CD14-positive monocyte (primary cell): ENCODE measurements around the gene LTBP4. TPM values are rescaled to one million over a fixed set of nuclear protein-coding genes. Genes with fewer than 3 reads are reported as not detected.

Experiments
- DNase-seq, 3 donors: peaks; one replicate each; pipeline ENCODE4 v3.0.0-alpha.2; 2011 to 2022
- H2AFZ ChIP-seq: 2 replicates; pipeline ENCODE4 v1.6.0; 2012; ENCODE audit warnings: mild to moderate bottlenecking, low read depth, low read length, inconsistent platforms; ENCODE audit not compliant: insufficient read depth, poor library complexity, severe bottlenecking
- H3K27ac ChIP-seq, 2 donors: 1 replicate in 1 of 2; 2 replicates in 1 of 2; pipeline ENCODE4 v1.5.1; 2012 to 2013; ENCODE audit warnings: low read length in 2 of 2, control low read depth in 1 of 2, inconsistent platforms in 1 of 2, low read depth in 1 of 2, mild to moderate bottlenecking in 1 of 2
- H3K27me3 ChIP-seq, 2 donors: one replicate each; pipeline versions ENCODE4 v1.6.0 to v1.6.1; 2011 to 2013; ENCODE audit warnings: low read length in 2 of 2; ENCODE audit not compliant: control insufficient read depth in 2 of 2, insufficient read depth in 2 of 2
- H3K36me3 ChIP-seq, 2 donors: replicated peaks in 1 of 2; 1 replicate in 1 of 2; 2 replicates in 1 of 2; pipeline versions ENCODE4 v1.5.1 to v1.6.1; 2012 to 2013; ENCODE audit warnings: low read length in 2 of 2, control low read depth in 1 of 2, inconsistent platforms in 1 of 2, mild to moderate bottlenecking in 1 of 2; ENCODE audit not compliant: insufficient read depth in 2 of 2, control insufficient read depth in 1 of 2
- H3K4me1 ChIP-seq, 2 donors: 1 replicate in 1 of 2; 2 replicates in 1 of 2; pipeline versions ENCODE4 v1.5.1 to v1.6.1; 2012 to 2013; ENCODE audit warnings: low read length in 2 of 2, control low read depth in 1 of 2, inconsistent platforms in 1 of 2, mild to moderate bottlenecking in 1 of 2, moderate library complexity in 1 of 2; ENCODE audit not compliant: insufficient read depth in 2 of 2, control insufficient read depth in 1 of 2
- H3K4me2 ChIP-seq: replicated peaks from 2 replicates; pipeline ENCODE3; 2012; ENCODE audit warnings: low read length, moderate library complexity, mild to moderate bottlenecking; ENCODE audit not compliant: poor library complexity, severe bottlenecking; ENCODE audit errors: extremely low read depth
- H3K4me3 ChIP-seq, 3 experiments: fragments of 200-600 bp in 1 of 3; sonication (generic) in 1 of 3; replicated peaks in 1 of 3; 1 replicate in 2 of 3; 2 replicates in 1 of 3; pipeline ENCODE4 v1.5.1; 2011 to 2013; ENCODE audit warnings: low read length in 3 of 3, mild to moderate bottlenecking in 3 of 3, control low read depth in 2 of 3, low read depth in 2 of 3, inconsistent platforms in 1 of 3, moderate library complexity in 1 of 3
- H3K79me2 ChIP-seq: 2 replicates; pipeline ENCODE4 v1.6.0; 2012; ENCODE audit warnings: mild to moderate bottlenecking, control low read depth, inconsistent platforms, low read length, moderate library complexity; ENCODE audit not compliant: insufficient read depth
- H3K9ac ChIP-seq: 2 replicates; pipeline ENCODE4 v1.6.0; 2017; ENCODE audit warnings: low read length, mild to moderate bottlenecking; ENCODE audit not compliant: insufficient read depth, poor library complexity, severe bottlenecking
- H3K9me3 ChIP-seq, 2 donors: replicated peaks in 1 of 2; 1 replicate in 1 of 2; 2 replicates in 1 of 2; pipeline versions ENCODE4 v1.5.1 to v1.6.1; 2012 to 2013; ENCODE audit warnings: low read length in 2 of 2, control low read depth in 1 of 2; ENCODE audit not compliant: control insufficient read depth in 1 of 2, insufficient read depth in 1 of 2
- H4K20me1 ChIP-seq: 2 replicates; pipeline ENCODE4 v1.6.0; 2012; ENCODE audit warnings: mild to moderate bottlenecking, low read length, control low read depth, moderate library complexity; ENCODE audit not compliant: insufficient read depth
- H3K27ac Mint-ChIP-seq, 7 donors: one replicate each; pipeline ENCODE4 v1.8.0; 2020; ENCODE audit warnings: mild to moderate bottlenecking in 7 of 7, mixed read lengths in 7 of 7, moderate library complexity in 6 of 7, inconsistent platforms in 2 of 7
- H3K27me3 Mint-ChIP-seq, 3 donors: one replicate each; pipeline ENCODE4 v1.8.0; 2021 to 2022; ENCODE audit warnings: low read depth in 3 of 3, mild to moderate bottlenecking in 3 of 3, mixed read lengths in 3 of 3, moderate library complexity in 3 of 3, inconsistent platforms in 1 of 3
- H3K36me3 Mint-ChIP-seq, 2 donors: one replicate each; pipeline ENCODE4 v1.8.0; 2020; ENCODE audit warnings: mixed read lengths in 2 of 2, inconsistent platforms in 1 of 2, mild to moderate bottlenecking in 1 of 2
- H3K4me1 Mint-ChIP-seq: one replicate; pipeline ENCODE4 v1.8.0; 2020; ENCODE audit warnings: mild to moderate bottlenecking, mixed read lengths
- H3K4me3 Mint-ChIP-seq, 2 donors: one replicate each; pipeline ENCODE4 v1.8.0; 2020; ENCODE audit warnings: mild to moderate bottlenecking in 2 of 2, mixed read lengths in 2 of 2, moderate library complexity in 1 of 2
- H3K9me3 Mint-ChIP-seq, 7 donors: one replicate each; pipeline ENCODE4 v1.8.0; 2020 to 2022; ENCODE audit warnings: mixed read lengths in 7 of 7, mild to moderate bottlenecking in 6 of 7, moderate library complexity in 6 of 7, inconsistent platforms in 2 of 7
- CTCF ChIP-seq: fragments of 200-600 bp; IDR thresholded peaks from one replicate; pipeline ENCODE4 v1.8.0; 2022; ENCODE audit warnings: antibody characterized with exemption, mild to moderate bottlenecking
- WGBS: methylation state at CpG from one replicate; pipeline ENCODE4 v1.1.5; 2013; ENCODE audit warnings: missing lambda C conversion rate; ENCODE audit not compliant: insufficient coverage; 5-methylcytosine and 5-hydroxymethylcytosine counted together
- intact Hi-C, 2 donors: fragments of 100-400 bp; cut with micrococcal nuclease; formaldehyde crosslinking; loops; one replicate each; pipeline versions ENCODE4 v1.15.0 to v1.15.1; 2023
- polyA plus RNA-seq, 3 donors: library from polyadenylated mRNA; depleted of rRNA in 1 of 3; unstranded in 2 of 3; stranded (reverse) in 1 of 3; fragments of 300-500 nt in 2 of 3; fragments of >200 nt in 1 of 3; fragmentation: Illumina TruSeq in 2 of 3; gene quantifications; 1 replicate in 2 of 3; 2 replicates in 1 of 3; pipeline ENCODE4 v1.2.3, GENCODE V29; 2012 to 2021

The LTBP4 gene
- polyA plus RNA-seq, 3 donors, result 3.8 to 38.7 (median 8.0) TPM

DNA sequence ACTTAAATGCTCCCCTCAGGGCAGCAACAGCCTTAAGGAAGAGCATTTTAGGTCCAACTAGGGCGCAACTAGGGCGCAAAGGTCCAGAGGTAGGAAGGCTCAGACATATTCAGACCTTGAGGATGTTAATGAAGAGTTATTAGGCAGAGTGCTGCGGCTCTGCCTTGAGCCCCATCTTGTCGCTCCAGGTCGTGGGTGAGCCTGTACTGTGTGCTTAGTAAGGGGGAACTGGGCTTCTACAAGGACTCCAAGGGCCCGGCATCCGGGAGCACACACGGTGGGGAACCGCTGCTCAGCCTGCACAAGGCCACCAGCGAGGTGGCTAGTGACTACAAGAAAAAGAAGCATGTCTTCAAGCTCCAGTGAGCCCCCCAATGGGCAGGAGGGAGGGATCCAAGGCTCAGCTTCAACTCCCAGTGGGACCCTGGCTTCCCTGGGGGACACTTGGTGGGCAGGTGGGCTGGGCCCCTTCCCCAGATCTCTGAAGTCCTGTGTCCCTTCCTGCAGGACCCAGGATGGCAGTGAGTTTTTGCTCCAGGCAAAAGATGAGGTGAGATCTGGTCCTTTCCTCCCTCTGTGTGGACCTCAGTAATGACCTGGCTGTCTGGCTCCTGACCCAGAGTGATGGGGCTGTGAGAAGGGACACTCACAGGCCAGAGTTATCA lies 29.2 kb upstream of the LTBP4 start:
- no peak overlapping the region for H3K27ac ChIP-seq
- Mint-ChIP-seq H3K27ac (peak overlapping the region in 2 of 7 donors; percentile 41 to 71), H3K27me3 (peaks cover 30 to 34% (median 31%) of the 10 kb centered on the region in 3 donors), H3K36me3 (peaks cover 0 to 2% of the 10 kb centered on the region in 2 donors), H3K9me3 (peaks cover 0 to 18% (median 6%) of the 10 kb centered on the region in 7 donors), H3K4me1 (peaks cover 16% of the 10 kb centered on the region), H3K4me3 (no peak overlapping the region)
- H4K20me1 ChIP-seq, result no peaks in the 10 kb centered on the region
- no peak overlapping the region for H2AFZ ChIP-seq
- no peak overlapping the region for H3K4me2 ChIP-seq
- no peak for DNase-seq
- no peak for TF ChIP-seq CTCF
- H3K36me3 ChIP-seq, result no peaks in the 10 kb centered on the region
- no peak overlapping the region for H3K9ac ChIP-seq
- H3K4me1 ChIP-seq, result peaks cover 24 to 37% of the 10 kb centered on the region in 2 donors
- intact Hi-C loops, result loop anchor here in 1 of 2 donors (2.0 to 5.0 kb wide), 2 partner anchors 25 to 105 kb away; partner anchors contain the start of genes BLVRB and SPTBN4
- H3K9me3 ChIP-seq, result peaks cover 0 to 12% of the 10 kb centered on the region in 2 donors
- 95% methylated on average over 9 of the region's 10 CpGs for WGBS
- H3K4me3 ChIP-seq, result no peak overlapping the region
- peaks cover 4% of the 10 kb centered on the region for H3K79me2 ChIP-seq
- peaks cover 17 to 30% of the 10 kb centered on the region in 2 donors for H3K27me3 ChIP-seq

- Histone ChIP-seq H3K27me3 (no peaks in the 10 kb centered on the region), H2AFZ (no peak overlapping the region), H3K4me2 (peak overlapping the region; percentile 87), H3K79me2 (peaks cover 23% of the 10 kb centered on the region), H3K36me3 (peaks cover under 1 to 6% of the 10 kb centered on the region in 2 donors), H3K9ac (no peak overlapping the region), H3K4me3 (no peak overlapping the region), H3K4me1 (peaks cover 42 to 50% of the 10 kb centered on the region in 2 donors), H4K20me1 (peaks cover 16% of the 10 kb centered on the region), H3K9me3 (no peaks in the 10 kb centered on the region), H3K27ac (no peak overlapping the region)
- Mint-ChIP-seq H3K27ac (peak overlapping the region in 3 of 7 donors; percentile 2 to 62 (median 46)), H3K4me3 (no peak overlapping the region), H3K4me1 (peaks cover 31% of the 10 kb centered on the region), H3K27me3 (peaks cover 0 to 8% (median 3%) of the 10 kb centered on the region in 3 donors), H3K36me3 (peaks cover 13 to 16% of the 10 kb centered on the region in 2 donors), H3K9me3 (peaks cover 0 to 6% (median 0%) of the 10 kb centered on the region in 7 donors)
- WGBS, result no CpG with 5 or more reads among the region's 18 CpGs
- TF ChIP-seq CTCF, result no peak
- intact Hi-C loops, result no loop called here
- no peak for DNase-seq
Observed at GRCh38 chr19:40575326-40575725, 25.8 kb upstream of the LTBP4 start.
